Left renal cortex interstitium (tissue), 4 donors: Measurements from ENCODE around the gene PDE8A. TPM values are rescaled to one million over a fixed set of nuclear protein-coding genes. Genes with fewer than 3 reads are reported as not detected.
A peak's percentile ranks its signal among the peaks of the same experiment; 100 is the strongest.
"Not testable (repeated sequence)": the region's sequence is repeated elsewhere in the genome, so short reads cannot be mapped to it uniquely, and the experiment has no call there.

ENCODE experiments used
- DNase-seq, 4 donors: peaks; one replicate each; pipeline ENCODE4 v3.0.0-alpha.2; 2013; ENCODE audit warnings: low read depth in 4 of 4, low spot score in 2 of 4, missing footprints in 1 of 4
- polyA plus RNA-seq, 4 donors: library from polyadenylated mRNA; unstranded; fragments of 120-200 nt; gene quantifications; one replicate each; pipeline ENCODE4 v1.2.1, GENCODE V29; 2013; ENCODE audit not compliant: insufficient read length in 4 of 4

The PDE8A gene
- polyA plus RNA-seq, 4 donors, result 29.1 to 85.7 (median 49.8) TPM

DNA sequence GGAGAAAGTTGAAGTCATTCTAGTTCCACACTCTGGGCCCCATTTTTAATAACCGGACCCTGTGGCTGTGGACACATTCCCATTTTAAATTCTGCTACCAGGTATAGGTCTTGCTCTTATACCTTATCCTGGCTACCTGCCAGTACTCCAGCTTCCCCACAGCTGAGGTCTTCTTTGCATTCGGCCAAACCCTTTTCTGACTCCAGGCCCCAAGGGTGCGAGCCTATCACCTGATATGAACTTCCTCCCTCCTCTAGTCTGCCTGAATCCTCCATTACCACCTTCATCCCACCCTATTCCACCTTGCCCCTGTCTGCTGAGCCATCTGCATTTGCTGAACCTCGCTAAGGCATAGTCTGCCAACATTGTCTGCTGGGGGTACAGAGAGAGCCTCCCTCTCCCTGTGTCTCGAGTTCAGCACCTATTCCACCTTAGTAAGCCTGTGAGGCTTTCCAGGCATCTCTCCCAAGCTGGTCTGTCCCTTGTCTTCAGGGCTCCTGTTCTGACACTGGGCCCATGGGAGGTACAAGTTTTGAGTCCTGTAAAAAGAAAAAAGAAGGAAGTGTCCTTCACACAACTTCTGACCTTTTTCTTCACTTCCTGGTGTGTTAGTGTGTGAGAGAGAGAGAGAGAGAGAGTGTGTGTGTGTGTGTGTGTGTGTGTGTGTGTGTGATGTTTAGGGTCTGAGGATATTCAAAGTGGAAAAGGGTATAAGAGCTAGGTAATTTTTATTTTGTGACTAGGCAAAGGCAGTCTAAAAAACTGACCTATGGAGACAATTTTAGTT is 27.0 kb downstream of the PDE8A start:
- DNase-seq, result no peak

DNA sequence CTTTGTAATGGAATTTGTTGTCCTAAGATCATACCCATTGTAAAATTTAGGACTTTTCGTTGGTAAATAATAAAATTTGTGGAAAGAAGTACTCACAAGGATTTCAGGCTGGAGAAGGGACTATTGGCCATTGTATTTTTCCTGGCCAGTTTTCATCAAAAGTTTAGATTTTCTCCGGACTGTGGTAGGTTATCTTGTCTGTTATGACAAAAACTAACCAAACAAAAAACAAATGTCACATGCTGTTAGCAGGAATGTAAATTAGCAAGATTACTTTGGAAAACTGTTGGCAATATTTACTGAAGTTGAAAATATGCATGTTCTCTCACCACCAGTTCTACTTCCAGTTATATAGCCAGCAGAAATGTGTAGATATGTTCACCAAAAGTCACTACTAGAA is 27.8 kb downstream of the PDE8A start:
- DNase-seq, result no peak

- DNase-seq, result no peak
These were observed 28.4 kb downstream of the PDE8A start for GRCh38 chr15:85010071-85010385.

- DNase-seq, result peak in 2 of 4 donors; percentile 42 to 53
These were observed 28.9 kb downstream of the PDE8A start for GRCh38 chr15:85010386-85011159.

GRCh38 chr15:85011160-85011571 is 29.5 kb downstream of the PDE8A start:
- DNase-seq, result no peak

DNA sequence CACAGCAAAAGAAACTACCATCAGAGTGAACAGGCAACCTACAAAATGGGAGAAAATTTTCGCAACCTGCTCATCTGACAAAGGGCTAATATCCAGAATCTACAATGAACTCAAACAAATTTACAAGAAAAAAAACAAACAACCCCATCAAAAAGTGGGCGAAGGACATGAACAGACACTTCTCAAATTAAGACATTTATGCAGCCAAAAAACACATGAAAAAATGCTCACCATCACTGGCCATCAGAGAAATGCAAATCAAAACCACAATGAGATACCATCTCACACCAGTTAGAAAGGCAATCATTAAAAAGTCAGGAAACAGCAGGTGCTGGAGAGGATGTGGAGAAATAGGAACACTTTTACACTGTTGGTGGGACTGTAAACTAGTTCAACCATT is 30.1 kb downstream of the PDE8A start:
- DNase-seq, result not testable (repeated sequence)

- DNase-seq, result no peak
These were observed 32.1 kb downstream of the PDE8A start for GRCh38 chr15:85013785-85014184.

DNA sequence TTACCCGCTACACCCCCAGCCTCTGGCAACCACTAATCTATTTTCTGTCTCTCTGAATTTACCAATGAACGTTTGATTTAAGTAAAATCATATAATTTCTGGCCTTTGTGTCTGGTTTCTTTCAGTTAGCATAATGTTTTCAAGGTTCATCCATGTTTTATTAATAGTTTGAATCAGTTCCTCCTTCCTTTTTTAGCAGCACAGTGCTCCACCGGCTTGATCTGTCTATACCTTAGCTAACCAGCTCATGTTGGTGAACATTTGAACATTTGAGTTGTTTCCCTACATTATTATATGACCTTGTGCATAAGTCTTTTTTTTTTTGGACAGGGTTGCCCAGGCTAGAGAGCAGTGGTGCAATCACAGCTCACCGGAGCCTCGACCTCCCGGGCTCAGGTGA is 33.3 kb downstream of the PDE8A start:
- no peak for DNase-seq

DNA sequence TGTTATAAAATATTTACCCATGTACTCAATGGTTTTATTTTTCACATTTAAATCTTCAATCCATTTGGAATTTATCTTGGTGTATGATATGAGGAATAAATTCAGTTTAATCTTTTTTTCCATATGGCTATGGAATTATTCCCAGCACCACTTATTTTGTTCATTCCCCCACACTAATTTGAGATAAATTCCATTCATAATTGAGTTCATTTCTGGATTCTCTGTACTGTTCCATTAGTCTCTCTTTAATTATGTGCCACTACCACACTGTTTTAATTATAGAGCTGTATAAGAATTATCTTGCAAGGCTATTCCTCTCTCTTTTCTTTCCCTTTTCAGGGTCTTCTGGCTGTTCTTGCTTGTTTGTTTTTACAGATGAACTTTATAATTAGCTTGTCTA is 34.6 kb downstream of the PDE8A start:
- DNase-seq, result no peak

- no peak for DNase-seq
These were observed 38.3 kb downstream of the PDE8A start for GRCh38 chr15:85019815-85020590.

- DNase-seq, result no peak
These were observed 39.8 kb downstream of the PDE8A start for GRCh38 chr15:85021409-85021808.

- DNase-seq, result no peak
These were observed 41.3 kb downstream of the PDE8A start for GRCh38 chr15:85022860-85023403.

DNA sequence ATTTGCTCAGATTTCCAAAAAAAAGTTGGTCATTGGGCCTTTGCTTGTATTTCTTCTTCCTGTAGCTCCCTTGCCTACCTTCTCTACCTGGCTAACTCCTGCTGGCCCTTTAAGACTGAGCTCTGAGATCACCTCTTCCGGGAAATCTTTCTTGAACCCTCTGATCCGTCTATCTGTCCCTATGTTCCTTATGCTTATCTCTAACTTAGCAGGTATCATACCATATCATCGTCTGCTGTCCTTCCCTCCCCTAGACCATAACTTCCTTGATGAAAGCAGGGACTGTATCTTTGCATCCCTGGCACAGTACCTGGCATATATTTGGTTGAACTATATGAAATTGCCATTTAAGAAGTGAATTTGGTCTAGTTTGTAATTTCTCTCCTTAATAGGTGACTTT is 42.3 kb downstream of the PDE8A start:
- no peak for DNase-seq

GRCh38 chr15:85024509-85025336 is 43.1 kb downstream of the PDE8A start:
- no peak for DNase-seq

GRCh38 chr15:85025516-85026251 is 44.0 kb downstream of the PDE8A start:
- no peak for DNase-seq

DNA sequence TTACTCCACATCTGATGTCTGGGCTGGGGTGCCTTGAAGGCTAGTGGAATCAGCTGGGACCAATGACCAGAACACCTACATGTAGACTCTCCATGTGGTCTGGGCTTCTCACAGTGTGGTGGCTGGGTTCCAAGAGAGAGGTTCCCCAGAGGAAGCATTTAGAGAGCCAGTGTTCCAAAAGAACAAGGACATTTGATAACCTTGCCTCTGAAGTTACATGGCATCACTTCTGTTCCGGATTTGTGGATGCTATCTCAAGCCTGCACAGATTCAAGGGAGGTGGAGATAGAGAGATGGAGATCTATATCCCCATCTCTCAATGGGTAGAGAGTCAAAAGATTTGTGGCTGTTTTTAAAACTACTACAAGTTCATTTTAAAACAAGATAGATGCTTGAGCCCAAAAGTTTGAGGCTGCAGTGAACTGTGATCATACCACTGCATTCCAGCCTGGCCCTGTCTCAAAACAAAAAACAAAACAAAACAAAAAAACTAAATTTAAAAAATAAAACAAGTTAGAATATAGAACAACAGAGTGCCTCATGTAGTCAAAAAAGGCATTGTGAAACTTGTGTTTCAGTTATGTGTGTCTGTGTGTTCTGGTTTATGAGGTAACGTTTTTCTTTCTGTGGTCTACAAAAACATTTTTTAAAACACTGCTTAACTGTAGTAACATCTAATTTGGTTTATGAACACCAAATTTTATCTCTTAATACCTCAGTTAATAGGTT is 44.8 kb downstream of the PDE8A start:
- DNase-seq, result no peak

- no peak for DNase-seq
These were observed 45.4 kb downstream of the PDE8A start for GRCh38 chr15:85027033-85027380.

DNA sequence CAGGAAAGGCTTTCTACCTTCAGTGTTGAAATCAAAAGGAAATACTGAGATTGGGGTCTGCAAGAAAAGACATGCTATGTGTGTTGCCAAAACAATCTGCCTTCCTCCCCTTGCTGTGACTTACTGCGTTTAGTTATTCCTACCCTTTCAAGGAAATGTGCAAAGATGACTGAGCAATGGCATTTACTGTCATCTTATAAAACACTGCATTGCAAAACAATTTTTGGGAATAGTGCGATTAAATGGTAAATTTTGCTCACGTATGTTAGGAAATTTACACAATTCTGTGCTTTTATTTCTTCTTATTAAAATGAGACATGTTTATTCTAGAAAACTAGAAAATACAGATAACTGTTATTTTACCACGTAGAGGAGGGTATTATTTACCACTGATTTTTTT is 45.8 kb downstream of the PDE8A start:
- DNase-seq, result no peak

- DNase-seq, result no peak
These were observed 46.8 kb downstream of the PDE8A start for GRCh38 chr15:85028416-85028815.
